KMS-11 (cell line): ENCODE results near the gene ELP5.

Experiments
- H2AFZ ChIP-seq: fragments of 200-600 bp; sonication (generic); 2 replicates; pipeline ENCODE4 v1.6.1; 2016; ENCODE audit warnings: antibody characterized with exemption, mixed run types, low read depth
- H3K27ac ChIP-seq: fragments of 200-600 bp; sonication (generic); 2 replicates; pipeline ENCODE4 v1.6.1; 2016; ENCODE audit warnings: mild to moderate bottlenecking, mixed run types
- H3K27me3 ChIP-seq: fragments of 200-600 bp; sonication (generic); 2 replicates; pipeline ENCODE4 v1.6.1; 2017; ENCODE audit warnings: mild to moderate bottlenecking, low read depth, mixed run types, moderate library complexity; ENCODE audit not compliant: insufficient read depth
- H3K36me3 ChIP-seq: fragments of 200-600 bp; sonication (generic); 2 replicates; pipeline ENCODE4 v1.6.1; 2017; ENCODE audit warnings: mild to moderate bottlenecking, mixed run types; ENCODE audit not compliant: insufficient read depth
- H3K4me1 ChIP-seq: fragments of 200-600 bp; sonication (generic); 2 replicates; pipeline ENCODE4 v1.6.1; 2016; ENCODE audit warnings: mild to moderate bottlenecking, low read depth, mixed run types; ENCODE audit not compliant: poor library complexity, severe bottlenecking
- H3K4me2 ChIP-seq: fragments of 200-600 bp; sonication (generic); 2 replicates; pipeline ENCODE4 v1.7.0; 2016; ENCODE audit warnings: mild to moderate bottlenecking, mixed run types
- H3K4me3 ChIP-seq: fragments of 200-600 bp; sonication (generic); IDR thresholded peaks from 2 replicates; pipeline ENCODE4 v1.6.1; 2017; ENCODE audit warnings: low read depth, low read length, mixed read lengths; ENCODE audit not compliant: insufficient read depth
- H3K79me2 ChIP-seq: fragments of 200-600 bp; sonication (generic); 2 replicates; pipeline ENCODE4 v1.6.1; 2016; ENCODE audit warnings: low read depth, mixed run types; ENCODE audit not compliant: insufficient read depth
- H3K9ac ChIP-seq: fragments of 200-600 bp; sonication (generic); 2 replicates; pipeline ENCODE4 v1.6.1; 2016; ENCODE audit warnings: mild to moderate bottlenecking, mixed run types
- H4K20me1 ChIP-seq: fragments of 200-600 bp; sonication (generic); 2 replicates; pipeline ENCODE4 v1.6.1; 2016; ENCODE audit warnings: mild to moderate bottlenecking, mixed run types; ENCODE audit not compliant: insufficient read depth
- CTCF ChIP-seq: fragments of 200-600 bp; sonication (generic); conservative IDR thresholded peaks from 2 replicates; pipeline ENCODE4 v1.6.1; 2017; ENCODE audit warnings: low read depth, mild to moderate bottlenecking, antibody characterized with exemption, low read length, moderate library complexity, mixed read lengths

Gene ELP5

GRCh38 chr17:7260651-7261378 lies 8.8 kb downstream of the ELP5 start:
- Histone ChIP-seq H3K4me3 (no peak overlapping the region), H3K9ac (no peak overlapping the region), H3K36me3 (no peaks in the 10 kb centered on the region), H3K27me3 (no peaks in the 10 kb centered on the region; the same call in 1 of the 2 replicates), H3K4me2 (peak overlapping the region; percentile 21; the same call in 1 of the 2 replicates), H4K20me1 (no peaks in the 10 kb centered on the region), H3K27ac (no peak overlapping the region), H2AFZ (peak overlapping the region; percentile 34; the same call in 1 of the 2 replicates), H3K79me2 (no peaks in the 10 kb centered on the region), H3K4me1 (no peaks in the 10 kb centered on the region)
- TF ChIP-seq CTCF, result no peak

- no peaks in the 10 kb centered on the region; the same call in 1 of the 2 replicates for H3K27me3 ChIP-seq
- H3K4me3 ChIP-seq, result no peak overlapping the region
- H3K4me1 ChIP-seq, result no peaks in the 10 kb centered on the region
- H3K27ac ChIP-seq, result no peak overlapping the region
- no peak for TF ChIP-seq CTCF
- H3K36me3 ChIP-seq, result no peaks in the 10 kb centered on the region
- H3K9ac ChIP-seq, result no peak overlapping the region
- H3K4me2 ChIP-seq, result peak overlapping the region; percentile 21; the same call in 1 of the 2 replicates
- H3K79me2 ChIP-seq, result no peaks in the 10 kb centered on the region
- H2AFZ ChIP-seq, result peak overlapping the region; percentile 34; the same call in 1 of the 2 replicates
- H4K20me1 ChIP-seq, result no peaks in the 10 kb centered on the region
Measured at GRCh38 chr17:7261379-7262191, 9.6 kb downstream of the ELP5 start.

GRCh38 chr17:7262192-7262934 lies 10.3 kb downstream of the ELP5 start, which contains the start of gene CLDN7:
CLDN7 (minus strand) TSS chr17:7262478; CDS start chr17:7262043, 435 bp downstream.
- no peak for TF ChIP-seq CTCF
- Histone ChIP-seq H2AFZ (peak within 1 kb of the TSS; percentile 34; the same call in 1 of the 2 replicates), H3K4me2 (peak within 1 kb of the TSS; percentile 21; the same call in 1 of the 2 replicates), H3K36me3 (no peaks in the 10 kb centered on the region), H3K27ac (no peak within 1 kb of the TSS), H3K4me1 (no peaks in the 10 kb centered on the region), H3K27me3 (no peaks in the 10 kb centered on the region; the same call in 1 of the 2 replicates), H3K4me3 (no peak within 1 kb of the TSS), H3K79me2 (no peaks in the 10 kb centered on the region), H3K9ac (no peak within 1 kb of the TSS), H4K20me1 (no peaks in the 10 kb centered on the region)
